IMR-90 (cell line): ENCODE results near the gene PEX5L. TPM values are rescaled to one million over a fixed set of nuclear protein-coding genes. Genes with fewer than 3 reads are reported as not detected.

Experiments
- ATAC-seq: fragments of 200-7000 bp; cut with Tn5 transposase; 2 replicates; pipeline ENCODE4 v1.9.1; 2020; ENCODE audit warnings: low read depth, mild to moderate bottlenecking, moderate library complexity
- BruUV-seq: library from RNA; stranded (reverse); fragments of 400-500 nt; replicated peaks from 2 replicates; lab custom pipeline; 2021; lab: Mats Ljungman, UMichigan
- CTCF ChIA-PET: fragments of 300-600 bp; formaldehyde crosslinking; extraction: SDS; loops from one replicate; lab custom pipeline; 2021; ENCODE audit warnings: antibody characterized with exemption; lab: Yijun Ruan, JAX
- POLR2A ChIA-PET: fragments of 300-600 bp; sonication (Branson Sonifier 250); formaldehyde crosslinking; loops from one replicate; lab custom pipeline; 2022; ENCODE audit warnings: antibody characterized with exemption; ENCODE audit not compliant: unreplicated experiment; lab: Charles Lee
- DNase-seq: peaks from one replicate; pipeline ENCODE4 v3.0.0; 2013
- H2AFZ ChIP-seq: replicated peaks from 2 replicates; pipeline ENCODE3; 2013; ENCODE audit warnings: low read length, mild to moderate bottlenecking; ENCODE audit not compliant: poor library complexity
- H2AK5ac ChIP-seq: 2 replicates; pipeline ENCODE4 v1.6.1; 2013; ENCODE audit warnings: low read depth, low read length, inconsistent platforms
- H2AK9ac ChIP-seq: replicated peaks from 2 replicates; pipeline ENCODE3; 2013; ENCODE audit warnings: mild to moderate bottlenecking, low read depth, low read length, moderate library complexity; ENCODE audit not compliant: poor library complexity
- H2BK120ac ChIP-seq: 2 replicates; pipeline ENCODE4 v1.6.1; 2013; ENCODE audit warnings: low read depth, low read length, inconsistent platforms
- H2BK15ac ChIP-seq: 3 replicates; pipeline ENCODE4 v1.6.1; 2013; ENCODE audit warnings: low read depth, low read length, inconsistent platforms
- H2BK20ac ChIP-seq: 2 replicates; pipeline ENCODE4 v1.6.1; 2013; ENCODE audit warnings: low read depth, mild to moderate bottlenecking, inconsistent platforms, low read length, moderate library complexity
- H2BK5ac ChIP-seq: 2 replicates; pipeline ENCODE4 v1.6.1; 2013; ENCODE audit warnings: mild to moderate bottlenecking, low read depth, low read length, inconsistent platforms; ENCODE audit not compliant: poor library complexity, severe bottlenecking
- H3K14ac ChIP-seq: replicated peaks from 2 replicates; pipeline ENCODE4 v1.6.1; 2013; ENCODE audit warnings: low read depth, low read length, inconsistent platforms
- H3K18ac ChIP-seq: 2 replicates; pipeline ENCODE4 v1.6.1; 2013; ENCODE audit warnings: low read depth, low read length, control low read depth
- H3K23ac ChIP-seq: 2 replicates; pipeline ENCODE4 v1.6.1; 2013; ENCODE audit warnings: low read depth, low read length, inconsistent platforms
- H3K27ac ChIP-seq: 2 replicates; pipeline ENCODE4 v1.5.1; 2013; ENCODE audit warnings: mild to moderate bottlenecking, control low read depth, low read length; ENCODE audit not compliant: insufficient read depth
- H3K27me3 ChIP-seq: 2 replicates; pipeline ENCODE4 v1.6.1; 2013; ENCODE audit warnings: low read length; ENCODE audit not compliant: control insufficient read depth, insufficient read depth
- H3K36me3 ChIP-seq: 2 replicates; pipeline ENCODE4 v1.6.1; 2013; ENCODE audit warnings: low read length, mixed read lengths; ENCODE audit not compliant: control insufficient read depth, insufficient read depth
- H3K4ac ChIP-seq: 2 replicates; pipeline ENCODE4 v1.6.1; 2013; ENCODE audit warnings: low read depth, low read length, inconsistent platforms
- H3K4me1 ChIP-seq: 2 replicates; pipeline ENCODE4 v1.6.1; 2013; ENCODE audit warnings: low read length, mixed read lengths; ENCODE audit not compliant: control insufficient read depth, insufficient read depth
- H3K4me2 ChIP-seq: 2 replicates; pipeline ENCODE4 v1.6.1; 2013; ENCODE audit warnings: low read depth, mild to moderate bottlenecking, control low read depth, low read length, moderate library complexity
- H3K4me3 ChIP-seq: 2 replicates; pipeline ENCODE4 v1.5.1; 2013; ENCODE audit warnings: low read depth, mild to moderate bottlenecking, control low read depth, low read length, moderate library complexity; ENCODE audit not compliant: insufficient read depth
- H3K56ac ChIP-seq: 2 replicates; pipeline ENCODE4 v1.6.1; 2013; ENCODE audit warnings: low read length, inconsistent platforms; ENCODE audit not compliant: insufficient read depth; ENCODE audit errors: extremely low read depth
- H3K79me1 ChIP-seq, 2 experiments: 2 replicates each; pipeline ENCODE4 v1.6.1; 2013; ENCODE audit warnings: low read length in 2 of 2, inconsistent platforms in 1 of 2, low read depth in 1 of 2
- H3K9ac ChIP-seq: 2 replicates; pipeline ENCODE4 v1.6.1; 2013; ENCODE audit warnings: low read depth, low read length, control low read depth
- H3K9me1 ChIP-seq: 2 replicates; pipeline ENCODE4 v1.6.1; 2013; ENCODE audit warnings: low read length, inconsistent platforms; ENCODE audit not compliant: insufficient read depth
- H3K9me3 ChIP-seq: 2 replicates; pipeline ENCODE4 v1.6.1; 2013; ENCODE audit warnings: low read length; ENCODE audit not compliant: control insufficient read depth, insufficient read depth
- H4K20me1 ChIP-seq: 2 replicates; pipeline ENCODE4 v1.6.1; 2013; ENCODE audit warnings: low read length, inconsistent platforms; ENCODE audit not compliant: insufficient read depth
- H4K5ac ChIP-seq: 2 replicates; pipeline ENCODE4 v1.6.1; 2013; ENCODE audit warnings: mild to moderate bottlenecking, low read depth, low read length, control low read depth
- H4K8ac ChIP-seq, 2 experiments: 2 replicates each; pipeline ENCODE4 v1.6.1; 2013; ENCODE audit warnings: low read depth in 2 of 2, low read length in 2 of 2, control low read depth in 1 of 2, inconsistent platforms in 1 of 2
- H4K91ac ChIP-seq: 2 replicates; pipeline ENCODE4 v1.6.1; 2013; ENCODE audit warnings: low read depth, low read length, inconsistent platforms; ENCODE audit not compliant: insufficient read depth
- BHLHE40 ChIP-seq: fragments of 150-350 bp; IDR thresholded peaks from 2 replicates; pipeline ENCODE4 v1.6.1; 2016; ENCODE audit warnings: mild to moderate bottlenecking, low read depth, low read length
- CHD1 ChIP-seq: IDR thresholded peaks from 2 replicates; pipeline ENCODE4 v1.6.1; 2012; ENCODE audit warnings: low read depth, low read length, improper control_type of control experiment
- WGBS, 2 experiments: methylation state at CpG; one replicate each; pipeline versions ENCODE4 v1.1.5 to v1.1.7; 2013; ENCODE audit warnings: missing lambda C conversion rate in 2 of 2; ENCODE audit not compliant: insufficient read length in 1 of 2; ENCODE audit errors: extremely low coverage in 2 of 2; 5-methylcytosine and 5-hydroxymethylcytosine counted together
- dilution Hi-C: fragments of 300-500 bp; cut with HindIII; formaldehyde crosslinking; loops from one replicate; pipeline ENCODE4 v1.14.3; 2018; ENCODE audit warnings: low sequenced_read_pairs; ENCODE audit not compliant: unreplicated experiment
- in situ Hi-C: fragments of 300-500 bp; cut with MboI; formaldehyde crosslinking; loops from 3 replicates; pipeline ENCODE4 v1.14.3; 2019; ENCODE audit warnings: low sequenced_read_pairs, inconsistent platforms, mixed read lengths
- intact Hi-C: fragments of 100-400 bp; cut with micrococcal nuclease; formaldehyde crosslinking; loops from 2 replicates; pipeline ENCODE4 v1.10.0; 2022
- polyA plus RNA-seq, 3 experiments: library from polyadenylated mRNA; depleted of rRNA; stranded (reverse); fragments of >200 nt; gene quantifications; 2 replicates each; pipeline ENCODE4 v1.2.3, GENCODE V29; 2012; ENCODE audit warnings: low replicate concordance in 1 of 3
- total RNA-seq: library from RNA; depleted of rRNA; stranded (reverse); fragments of >200 nt; gene quantifications from 2 replicates; pipeline ENCODE4 v1.2.3, GENCODE V29; 2012

The PEX5L gene
- total and polyA plus RNA-seq, 2 of the 4 experiments (the other 2 are of a cell fraction), result not detected

DNA sequence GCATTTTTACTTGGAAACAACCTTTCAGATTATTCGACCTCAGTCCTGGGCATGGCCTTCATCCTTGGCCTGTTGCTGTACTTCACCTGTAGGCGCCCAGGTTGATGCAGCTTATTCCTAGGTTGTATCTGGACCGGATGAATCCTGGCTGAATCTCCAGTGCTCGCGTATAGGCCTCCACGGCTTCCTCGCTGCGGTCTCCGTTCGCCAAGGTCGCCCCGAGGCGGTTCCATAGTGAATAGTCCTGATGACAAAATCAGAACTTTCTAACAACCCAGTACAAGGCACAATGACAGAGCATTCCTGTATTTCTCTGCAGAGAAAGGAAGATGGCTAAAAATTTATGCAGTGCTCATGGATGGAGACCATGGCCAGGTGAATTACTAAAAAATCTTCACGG is 229.1 kb downstream of the PEX5L start:
- Histone ChIP-seq H3K9me1 (no peaks in the 10 kb centered on the region), H3K14ac (no peak overlapping the region), H2AK9ac (no peak overlapping the region), H3K4me2 (no peak overlapping the region), H3K4ac (no peak overlapping the region), H3K27ac (no peak overlapping the region), H2AK5ac (no peak overlapping the region), H2BK15ac (no peak overlapping the region), H2BK20ac (no peak overlapping the region), H2AFZ (no peak overlapping the region), H2BK5ac (no peak overlapping the region), H3K4me1 (peaks cover 4% of the 10 kb centered on the region), H4K8ac (no peak overlapping the region), H3K36me3 (no peaks in the 10 kb centered on the region), H2BK120ac (no peak overlapping the region), H3K27me3 (no peaks in the 10 kb centered on the region), H3K56ac (no peak overlapping the region), H3K9ac (no peak overlapping the region), H3K4me3 (no peak overlapping the region), H3K23ac (no peak overlapping the region), H3K9me3 (no peaks in the 10 kb centered on the region), H3K79me1 (no peaks in the 10 kb centered on the region), H4K91ac (no peak overlapping the region), H4K5ac (no peak overlapping the region), H3K18ac (no peak overlapping the region), H4K20me1 (no peaks in the 10 kb centered on the region)
- ATAC-seq (no peak), DNase-seq (no peak)
- no TSS peak for BruUV-seq
- intact Hi-C loops (no loop called here), in situ Hi-C loops (loop anchor here (25.0 kb wide), 1 partner anchor 805 kb away; the partner anchor contains the start of gene TTC14), dilution Hi-C loops (no loop called here)
- WGBS, 2 experiments, result no CpG with 5 or more reads among the region's 14 CpGs
- CTCF ChIA-PET, result interaction anchor here (1.0 kb wide), 1 partner anchor 44 kb away, joined by 3 read pairs; no protein-coding TSS in a partner anchor
- no peak for TF ChIP-seq BHLHE40
- no peak for TF ChIP-seq CHD1
- POLR2A ChIA-PET, result no interaction called here
